D721Med (cell line): ENCODE measurements around the gene MYH8.

ENCODE experiments used
- DNase-seq: peaks from one replicate; pipeline ENCODE4 v3.0.0; 2011; ENCODE audit warnings: low spot score; ENCODE audit not compliant: insufficient read length
- FAIRE-seq: peaks from 2 replicates; lab custom pipeline; 2011; peaks lifted over from hg19 to GRCh38; lab: Jason Lieb, UNC
- TF ChIP-seq, protein P1 (sequence below): IDR thresholded peaks from 2 replicates; pipeline ENCODE4 v1.5.1; 2012; ENCODE audit warnings: mild to moderate bottlenecking, control low read depth; ENCODE audit not compliant: insufficient read depth; ENCODE audit errors: missing control alignments

MYH8 gene

DNA sequence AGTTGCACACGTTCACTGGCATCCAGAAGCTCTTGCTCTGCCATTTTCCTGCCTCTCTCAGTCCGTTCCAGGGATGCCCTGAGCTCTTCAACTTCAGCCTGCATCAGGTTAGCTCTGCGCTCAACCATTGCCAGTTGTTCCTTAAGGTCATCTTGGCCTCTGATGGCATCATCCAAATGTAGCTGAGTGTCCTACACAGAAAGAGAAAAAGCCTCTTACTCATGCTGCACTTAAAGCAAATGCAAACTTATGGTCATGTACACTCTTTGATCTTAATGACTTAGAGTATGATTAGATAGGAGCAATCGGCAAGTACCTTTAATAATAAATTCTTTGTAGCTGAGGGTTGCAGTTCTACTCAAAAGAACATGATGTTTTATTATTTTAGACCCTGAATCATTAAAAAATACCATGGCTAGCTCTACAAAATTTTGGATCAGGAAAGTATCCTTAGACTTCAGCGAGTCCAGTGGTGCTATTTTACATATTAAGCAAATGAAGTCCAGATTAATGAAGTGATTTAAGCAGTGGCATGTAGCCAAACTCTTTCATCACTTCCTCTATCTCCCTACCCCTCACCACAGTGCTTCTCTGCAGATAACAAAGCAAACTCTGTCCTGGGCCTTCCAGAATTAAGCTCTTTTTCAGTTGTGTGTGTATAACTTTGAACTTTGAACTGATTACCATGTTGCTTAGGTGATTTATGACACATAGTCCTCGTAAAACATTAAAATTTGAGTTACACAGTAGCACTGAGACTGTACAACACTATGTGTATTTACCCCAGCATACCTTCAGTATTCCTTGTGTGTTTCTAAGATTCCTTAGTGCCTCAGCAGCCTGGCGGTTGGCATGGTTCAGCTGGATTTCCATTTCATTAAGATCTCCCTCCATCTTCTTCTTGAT, 25.5 kb upstream of the MYH8 start:
- no peak for FAIRE-seq
- TF ChIP-seq, protein P1, sequence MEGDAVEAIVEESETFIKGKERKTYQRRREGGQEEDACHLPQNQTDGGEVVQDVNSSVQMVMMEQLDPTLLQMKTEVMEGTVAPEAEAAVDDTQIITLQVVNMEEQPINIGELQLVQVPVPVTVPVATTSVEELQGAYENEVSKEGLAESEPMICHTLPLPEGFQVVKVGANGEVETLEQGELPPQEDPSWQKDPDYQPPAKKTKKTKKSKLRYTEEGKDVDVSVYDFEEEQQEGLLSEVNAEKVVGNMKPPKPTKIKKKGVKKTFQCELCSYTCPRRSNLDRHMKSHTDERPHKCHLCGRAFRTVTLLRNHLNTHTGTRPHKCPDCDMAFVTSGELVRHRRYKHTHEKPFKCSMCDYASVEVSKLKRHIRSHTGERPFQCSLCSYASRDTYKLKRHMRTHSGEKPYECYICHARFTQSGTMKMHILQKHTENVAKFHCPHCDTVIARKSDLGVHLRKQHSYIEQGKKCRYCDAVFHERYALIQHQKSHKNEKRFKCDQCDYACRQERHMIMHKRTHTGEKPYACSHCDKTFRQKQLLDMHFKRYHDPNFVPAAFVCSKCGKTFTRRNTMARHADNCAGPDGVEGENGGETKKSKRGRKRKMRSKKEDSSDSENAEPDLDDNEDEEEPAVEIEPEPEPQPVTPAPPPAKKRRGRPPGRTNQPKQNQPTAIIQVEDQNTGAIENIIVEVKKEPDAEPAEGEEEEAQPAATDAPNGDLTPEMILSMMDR, result no peak
- DNase-seq, result no peak

DNA sequence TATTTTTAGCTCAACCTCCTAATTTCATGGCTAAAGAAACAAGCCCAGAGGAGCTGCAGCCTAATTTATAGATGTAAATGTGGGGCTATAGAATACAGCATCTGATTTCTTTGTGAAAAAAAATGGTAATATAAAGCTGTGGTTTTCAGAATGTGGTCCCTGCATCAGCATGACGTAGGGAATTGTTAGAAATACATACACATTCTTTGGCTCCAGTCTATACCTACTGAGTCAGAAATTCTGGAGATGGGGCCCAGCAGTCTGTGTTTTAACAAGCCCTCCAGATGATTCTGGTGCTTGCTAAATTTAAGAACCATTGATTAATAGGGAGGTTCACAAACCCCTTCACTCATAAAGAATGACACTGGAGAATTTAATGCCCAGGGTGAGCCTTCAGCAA, 18.1 kb upstream of the MYH8 start:
- TF ChIP-seq, protein P1, result no peak
- DNase-seq, result no peak
- FAIRE-seq, result no peak

DNA sequence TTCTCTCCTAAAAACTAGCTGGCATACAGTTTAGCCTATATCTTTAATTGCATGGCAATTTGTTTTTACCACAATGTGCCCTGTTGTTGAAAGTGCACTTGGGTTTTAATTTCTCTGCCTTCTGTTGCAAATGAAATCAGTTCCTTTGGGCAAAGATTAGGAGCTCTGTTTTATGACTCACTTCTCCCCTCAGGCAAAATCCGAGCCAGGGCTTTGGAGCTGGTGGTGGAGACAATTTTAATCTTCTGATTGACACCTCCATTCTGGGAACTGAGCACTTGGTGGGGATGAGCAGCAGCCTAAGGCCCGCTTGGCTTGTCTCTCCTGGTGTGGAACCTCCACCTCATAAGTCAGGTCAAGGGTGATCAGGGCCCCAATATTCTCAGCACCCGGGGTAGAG, 13.3 kb upstream of the MYH8 start:
- TF ChIP-seq, protein P1, result no peak
- FAIRE-seq (no peak), DNase-seq (no peak)

DNA sequence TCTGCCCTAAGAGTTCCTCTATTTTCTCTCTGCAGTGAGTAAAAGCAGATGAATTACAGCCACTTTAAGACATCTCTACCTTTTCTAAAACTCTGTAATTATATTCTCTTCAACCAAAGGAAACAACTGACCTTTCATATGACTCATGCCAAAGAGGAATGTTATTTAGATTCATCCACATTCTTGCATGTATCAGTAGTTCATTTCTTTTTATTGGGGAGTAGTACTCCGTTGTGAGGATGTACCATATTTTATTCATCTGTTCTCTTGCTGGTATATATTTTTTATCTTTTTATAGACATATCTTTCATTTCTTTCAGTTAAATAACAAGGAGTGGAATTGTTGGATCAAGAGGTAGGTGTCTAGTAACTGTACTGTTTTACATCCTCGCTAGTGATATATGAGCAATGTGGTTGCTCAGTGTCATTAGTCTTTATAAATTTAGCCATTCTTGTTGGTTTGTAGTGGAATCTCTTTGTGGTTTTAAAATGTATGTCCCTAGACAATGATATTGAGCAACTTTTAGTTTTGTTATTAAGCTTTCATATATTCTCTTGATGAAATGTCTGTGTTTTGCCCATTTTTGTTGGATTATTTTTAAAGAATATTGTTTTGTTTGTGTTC, 7.8 kb upstream of the MYH8 start:
- TF ChIP-seq, protein P1, result no peak
- DNase-seq (no peak), FAIRE-seq (no peak)

DNA sequence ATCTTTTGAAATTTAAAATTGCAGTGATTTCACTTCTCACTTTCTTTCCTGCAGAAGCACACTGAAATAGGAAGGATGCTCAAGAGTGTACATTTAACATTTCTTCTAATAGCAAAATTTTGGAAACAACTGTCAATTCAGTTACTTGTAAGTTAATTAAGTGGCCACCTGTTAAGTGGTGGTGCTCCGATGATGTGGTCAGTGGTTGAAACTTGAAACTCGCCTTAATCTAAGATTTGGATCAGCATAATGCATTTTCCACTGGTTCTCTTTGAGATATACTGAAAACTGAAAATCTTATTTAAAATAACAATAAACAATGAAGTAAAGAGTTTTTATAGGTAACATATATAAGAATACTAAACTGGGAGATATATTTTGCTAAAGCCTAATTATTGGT, 7.0 kb upstream of the MYH8 start:
- no peak for DNase-seq
- no peak for FAIRE-seq
- TF ChIP-seq, protein P1, result no peak

DNA sequence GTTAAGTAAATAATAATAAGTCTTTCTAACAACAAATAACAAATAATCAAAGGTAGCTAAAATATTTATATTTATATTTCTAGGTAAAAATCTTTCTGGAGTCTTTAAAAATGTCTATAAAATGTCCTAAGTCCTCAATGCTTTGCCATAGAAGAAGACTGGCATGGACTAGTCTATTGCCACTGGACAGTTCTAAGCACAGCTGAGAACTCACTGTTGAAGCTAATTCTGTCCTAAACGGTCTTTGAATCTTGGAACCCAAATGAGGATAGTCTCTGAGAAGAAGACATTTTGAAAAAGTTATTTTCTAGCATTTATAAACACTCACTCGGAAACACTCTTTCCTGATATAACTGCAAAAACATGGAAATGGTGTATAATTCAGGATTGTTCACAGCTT, 539 bp downstream of the MYH8 start:
- DNase-seq (no peak), FAIRE-seq (no peak)
- TF ChIP-seq, protein P1, result no peak

DNA sequence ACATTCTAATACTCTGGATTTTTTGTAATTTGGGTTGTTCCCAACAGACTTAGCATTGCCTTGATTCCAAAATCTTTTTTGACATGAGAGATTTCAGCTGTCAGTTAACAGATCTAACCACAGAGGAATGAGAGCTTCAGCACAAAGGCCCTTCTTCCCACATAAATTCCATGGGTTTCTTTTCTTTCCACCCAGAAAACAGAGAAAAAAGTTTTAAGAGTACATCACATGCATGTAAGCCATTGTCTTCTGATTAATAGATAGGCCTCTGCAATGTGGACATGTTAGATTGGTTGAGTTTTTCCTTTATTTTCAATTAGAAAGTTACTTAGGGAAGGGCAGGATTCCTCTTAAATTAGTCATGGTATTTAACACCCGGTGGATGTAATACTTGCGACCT, 939 bp downstream of the MYH8 start:
- no peak for FAIRE-seq

More for the DNA sequence above, 939 bp downstream of the MYH8 start:
- no peak for DNase-seq
- TF ChIP-seq, protein P1, result no peak
